Tibial nerve (tissue), 4 donors: ENCODE results near the gene PAPSS2. TPM values are rescaled to one million over a fixed set of nuclear protein-coding genes. Genes with fewer than 3 reads are reported as not detected.

Source experiments
- DNase-seq, 2 donors: peaks; one replicate each; pipeline ENCODE4 v3.0.0-alpha.2; 2019; ENCODE audit warnings: low spot score in 2 of 2
- H3K27ac ChIP-seq, 4 donors: fragments of 200-600 bp; sonication (generic) in 3 of 4; one replicate each; pipeline ENCODE4 v1.5.1; 2017 to 2019; ENCODE audit warnings: mild to moderate bottlenecking in 1 of 4
- H3K27me3 ChIP-seq, 2 donors: fragments of 200-600 bp; sonication (generic) in 1 of 2; one replicate each; pipeline versions ENCODE4 v1.5.1 to v1.6.0; 2017 to 2019
- H3K36me3 ChIP-seq, 3 donors: fragments of 200-600 bp; sonication (generic); one replicate each; pipeline ENCODE4 v1.5.1; 2018 to 2019
- H3K4me1 ChIP-seq, 4 donors: fragments of 200-600 bp; sonication (generic) in 3 of 4; one replicate each; pipeline ENCODE4 v1.5.1; 2017 to 2019
- H3K4me3 ChIP-seq, 4 donors: fragments of 200-600 bp; sonication (generic) in 3 of 4; one replicate each; pipeline ENCODE4 v1.5.1; 2017 to 2019; ENCODE audit warnings: mild to moderate bottlenecking in 1 of 4, moderate library complexity in 1 of 4
- H3K9me3 ChIP-seq, 4 donors: fragments of 200-600 bp; sonication (generic) in 3 of 4; one replicate each; pipeline ENCODE4 v1.5.1; 2017 to 2019
- EP300 ChIP-seq, 2 donors: sonication (generic); formaldehyde crosslinking; IDR thresholded peaks; one replicate each; pipeline ENCODE4 v1.6.1; 2017; ENCODE audit warnings: antibody characterized with exemption in 2 of 2, mild to moderate bottlenecking in 1 of 2
- POLR2A ChIP-seq, 2 donors: fragments of 450-650 bp; IDR thresholded peaks; one replicate each; pipeline ENCODE4 v1.6.1; 2017; ENCODE audit warnings: antibody characterized with exemption in 2 of 2, mild to moderate bottlenecking in 2 of 2, moderate library complexity in 2 of 2
- WGBS, 2 donors: methylation state at CpG; one replicate each; pipeline ENCODE4 v1.1.5; 2018; 5-methylcytosine and 5-hydroxymethylcytosine counted together
- total RNA-seq, 4 donors: library from RNA; depleted of rRNA; stranded (reverse); fragments of >200 nt; gene quantifications; one replicate each; pipeline ENCODE4 v1.1.0, GENCODE V29; 2016
- TF ChIP-seq, protein P1 (sequence below), 5 experiments: fragments of 200-600 bp in 3 of 5; fragments of 450-650 bp in 2 of 5; sonication (generic) in 3 of 5; IDR thresholded peaks; one replicate each; pipeline ENCODE4 v1.5.1; 2016 to 2019; ENCODE audit warnings: antibody characterized with exemption in 5 of 5, mild to moderate bottlenecking in 3 of 5, moderate library complexity in 2 of 5

The PAPSS2 gene
- total RNA-seq, 4 donors from 2014 or later: 11.6 to 32.8 (median 19.8) TPM

GRCh38 chr10:87623191-87623590 lies 36.5 kb upstream of the PAPSS2 start:
- DNase-seq: no peak
- 81 to 87% methylated on average over 1 of the region's 1 CpG for WGBS, 2 donors

DNA sequence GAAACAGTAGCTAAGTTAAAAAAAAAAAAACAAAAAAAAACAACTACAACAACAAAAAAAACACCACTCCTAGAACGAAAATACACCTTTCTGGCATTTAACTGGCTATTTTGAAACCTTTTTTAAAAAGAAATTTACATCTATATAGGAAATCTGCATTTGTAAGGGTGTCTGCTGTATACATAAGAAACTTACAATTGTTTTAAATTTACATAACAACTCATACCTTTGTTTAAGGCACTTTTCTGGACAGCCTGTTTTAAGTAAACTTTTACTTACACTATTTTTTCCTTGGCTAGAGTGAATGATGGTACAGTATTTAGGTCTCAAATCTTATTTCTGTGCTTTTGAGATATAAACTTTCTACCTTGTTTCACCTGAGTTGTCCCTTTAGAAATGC lies 34.0 kb upstream of the PAPSS2 start:
- DNase-seq: no peak
- Histone ChIP-seq H3K27ac (no peak overlapping the region), H3K36me3 (no peaks in the 10 kb centered on the region), H3K4me3 (no peak overlapping the region), H3K9me3 (no peaks in the 10 kb centered on the region), H3K27me3 (no peaks in the 10 kb centered on the region), H3K4me1 (no peaks in the 10 kb centered on the region)
- WGBS, 2 donors: 73 to 84% methylated on average over 1 of the region's 1 CpG
- TF ChIP-seq, protein P1, sequence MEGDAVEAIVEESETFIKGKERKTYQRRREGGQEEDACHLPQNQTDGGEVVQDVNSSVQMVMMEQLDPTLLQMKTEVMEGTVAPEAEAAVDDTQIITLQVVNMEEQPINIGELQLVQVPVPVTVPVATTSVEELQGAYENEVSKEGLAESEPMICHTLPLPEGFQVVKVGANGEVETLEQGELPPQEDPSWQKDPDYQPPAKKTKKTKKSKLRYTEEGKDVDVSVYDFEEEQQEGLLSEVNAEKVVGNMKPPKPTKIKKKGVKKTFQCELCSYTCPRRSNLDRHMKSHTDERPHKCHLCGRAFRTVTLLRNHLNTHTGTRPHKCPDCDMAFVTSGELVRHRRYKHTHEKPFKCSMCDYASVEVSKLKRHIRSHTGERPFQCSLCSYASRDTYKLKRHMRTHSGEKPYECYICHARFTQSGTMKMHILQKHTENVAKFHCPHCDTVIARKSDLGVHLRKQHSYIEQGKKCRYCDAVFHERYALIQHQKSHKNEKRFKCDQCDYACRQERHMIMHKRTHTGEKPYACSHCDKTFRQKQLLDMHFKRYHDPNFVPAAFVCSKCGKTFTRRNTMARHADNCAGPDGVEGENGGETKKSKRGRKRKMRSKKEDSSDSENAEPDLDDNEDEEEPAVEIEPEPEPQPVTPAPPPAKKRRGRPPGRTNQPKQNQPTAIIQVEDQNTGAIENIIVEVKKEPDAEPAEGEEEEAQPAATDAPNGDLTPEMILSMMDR (IDR thresholded peaks at IDR 0.05): no peak
- no peak for TF ChIP-seq EP300 (IDR thresholded peaks at IDR 0.05)
- TF ChIP-seq POLR2A (IDR thresholded peaks at IDR 0.05): no peak

More at GRCh38 chr10:87623191-87623590, 36.5 kb upstream of the PAPSS2 start:
- no peaks in the 10 kb centered on the region for H3K36me3 ChIP-seq
- H3K4me1 ChIP-seq: peaks cover 0 to 12% (median 4%) of the 10 kb centered on the region in 4 donors
- H3K27me3 ChIP-seq: no peaks in the 10 kb centered on the region
- H3K27ac ChIP-seq: no peak overlapping the region
- no peaks in the 10 kb centered on the region for H3K9me3 ChIP-seq
- TF ChIP-seq, protein P1 (IDR thresholded peaks at IDR 0.05): no peak
- TF ChIP-seq EP300 (IDR thresholded peaks at IDR 0.05): no peak
- TF ChIP-seq POLR2A (IDR thresholded peaks at IDR 0.05): no peak
- H3K4me3 ChIP-seq: no peak overlapping the region

- no peak overlapping the region for H3K27ac ChIP-seq
- H3K9me3 ChIP-seq: no peaks in the 10 kb centered on the region
- H3K36me3 ChIP-seq: no peaks in the 10 kb centered on the region
- 90 to 100% methylated on average over 1 of the region's 1 CpG for WGBS, 2 donors
- no peak for DNase-seq
- TF ChIP-seq, protein P1 (IDR thresholded peaks at IDR 0.05): no peak
- TF ChIP-seq EP300 (IDR thresholded peaks at IDR 0.05) (no peak), POLR2A (IDR thresholded peaks at IDR 0.05) (no peak)
- H3K4me3 ChIP-seq: no peak overlapping the region
- H3K27me3 ChIP-seq: no peaks in the 10 kb centered on the region
- no peaks in the 10 kb centered on the region for H3K4me1 ChIP-seq
Measured at GRCh38 chr10:87626422-87626892, 33.2 kb upstream of the PAPSS2 start.

DNA sequence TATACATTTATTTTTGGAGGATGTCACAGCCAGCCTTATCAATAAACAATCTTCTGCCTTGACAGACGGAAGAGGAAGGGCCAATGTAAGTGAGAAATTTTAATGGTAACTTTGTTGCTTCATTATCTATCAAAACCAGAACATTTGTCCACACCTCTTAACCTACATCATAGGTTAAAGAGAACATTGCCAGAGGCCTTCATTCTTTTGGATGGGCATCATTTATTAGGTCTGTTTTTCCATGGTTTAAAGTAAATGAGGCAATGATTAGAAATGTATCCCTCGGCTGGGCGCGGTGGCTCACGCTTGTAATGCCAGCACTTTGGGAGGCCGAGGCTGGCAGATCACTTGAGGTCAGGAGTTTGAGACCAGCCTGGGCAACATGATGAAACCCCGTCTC lies 29.5 kb upstream of the PAPSS2 start:
- TF ChIP-seq, protein P1 (IDR thresholded peaks at IDR 0.05): no peak
- TF ChIP-seq EP300 (IDR thresholded peaks at IDR 0.05) (no peak), POLR2A (IDR thresholded peaks at IDR 0.05) (no peak)
- Histone ChIP-seq H3K36me3 (no peaks in the 10 kb centered on the region), H3K9me3 (peaks cover 0 to 5% (median 0%) of the 10 kb centered on the region in 4 donors), H3K4me1 (no peaks in the 10 kb centered on the region), H3K4me3 (no peak overlapping the region), H3K27me3 (no peaks in the 10 kb centered on the region), H3K27ac (no peak overlapping the region)
- DNase-seq: no peak
- 94 to 96% methylated on average over 7 of the region's 7 CpGs for WGBS, 2 donors

DNA sequence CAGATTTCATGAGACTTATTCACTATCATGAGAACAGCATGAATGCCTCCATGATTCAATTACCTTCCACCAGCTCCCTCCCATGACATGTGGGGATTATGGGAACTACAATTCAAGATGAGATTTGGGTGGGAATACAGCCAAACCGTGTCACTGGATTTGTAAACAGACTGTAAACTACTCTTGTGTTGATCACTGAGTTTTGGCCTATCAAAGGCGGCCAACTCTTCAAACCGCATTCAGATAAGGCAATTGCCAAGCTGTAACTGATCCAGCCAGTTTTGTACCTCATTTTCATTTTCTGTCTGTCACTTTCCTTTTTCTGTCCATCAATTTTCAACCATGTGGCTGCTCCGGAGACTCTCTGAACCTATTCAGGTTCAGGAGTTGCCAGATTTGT lies 27.2 kb upstream of the PAPSS2 start:
- H3K9me3 ChIP-seq: peaks cover 0 to 5% (median 0%) of the 10 kb centered on the region in 4 donors
- H3K36me3 ChIP-seq: no peaks in the 10 kb centered on the region
- no peak for DNase-seq
- TF ChIP-seq, protein P1 (IDR thresholded peaks at IDR 0.05): no peak
- TF ChIP-seq EP300 (IDR thresholded peaks at IDR 0.05): no peak
- TF ChIP-seq POLR2A (IDR thresholded peaks at IDR 0.05): no peak
- H3K27ac ChIP-seq: no peak overlapping the region
- no peaks in the 10 kb centered on the region for H3K27me3 ChIP-seq
- WGBS, 2 donors: 91 to 95% methylated on average over 4 of the region's 4 CpGs
- no peak overlapping the region for H3K4me3 ChIP-seq
- no peaks in the 10 kb centered on the region for H3K4me1 ChIP-seq
